T-helper 17 cell (primary cell): ENCODE measurements around the gene AADAT. TPM values are rescaled to one million over a fixed set of nuclear protein-coding genes. Genes with fewer than 3 reads are reported as not detected.

Source experiments
- ATAC-seq: fragments of 150-1000 bp; cut with Tn5 transposase; 2 replicates; pipeline ENCODE4 v1.10.0; 2021; ENCODE audit warnings: mild to moderate bottlenecking, moderate library complexity
- DNase-seq, 3 donors: peaks; one replicate each; pipeline versions ENCODE4 v3.0.0 to v3.0.0-alpha.2; 2020 to 2021
- H3K9me3 ChIP-seq: one replicate; pipeline ENCODE4 v1.7.0; 2013; ENCODE audit warnings: low read length, mild to moderate bottlenecking; ENCODE audit not compliant: control insufficient read depth, poor library complexity, severe bottlenecking
- H3K27ac Mint-ChIP-seq: one replicate; pipeline ENCODE4 v1.8.0; 2022; ENCODE audit warnings: mild to moderate bottlenecking, moderate library complexity, mixed read lengths
- H3K27me3 Mint-ChIP-seq: one replicate; pipeline ENCODE4 v1.8.0; 2022; ENCODE audit warnings: mixed read lengths
- H3K36me3 Mint-ChIP-seq: one replicate; pipeline ENCODE4 v1.8.0; 2022; ENCODE audit warnings: low read depth, mixed read lengths
- H3K4me1 Mint-ChIP-seq: one replicate; pipeline ENCODE4 v1.8.0; 2022; ENCODE audit warnings: mild to moderate bottlenecking, mixed read lengths
- H3K4me3 Mint-ChIP-seq: one replicate; pipeline ENCODE4 v1.8.0; 2022; ENCODE audit warnings: mild to moderate bottlenecking, moderate library complexity, mixed read lengths
- total RNA-seq, 4 donors: library from RNA in 2 of 4; stranded (reverse) in 2 of 4; gene quantifications; one replicate each; pipeline ENCODE4 v1.2.3 and lab custom pipeline; 2022 to 2026

Gene AADAT
- total RNA-seq, 2 donors from 2014 or later: not detected

DNA sequence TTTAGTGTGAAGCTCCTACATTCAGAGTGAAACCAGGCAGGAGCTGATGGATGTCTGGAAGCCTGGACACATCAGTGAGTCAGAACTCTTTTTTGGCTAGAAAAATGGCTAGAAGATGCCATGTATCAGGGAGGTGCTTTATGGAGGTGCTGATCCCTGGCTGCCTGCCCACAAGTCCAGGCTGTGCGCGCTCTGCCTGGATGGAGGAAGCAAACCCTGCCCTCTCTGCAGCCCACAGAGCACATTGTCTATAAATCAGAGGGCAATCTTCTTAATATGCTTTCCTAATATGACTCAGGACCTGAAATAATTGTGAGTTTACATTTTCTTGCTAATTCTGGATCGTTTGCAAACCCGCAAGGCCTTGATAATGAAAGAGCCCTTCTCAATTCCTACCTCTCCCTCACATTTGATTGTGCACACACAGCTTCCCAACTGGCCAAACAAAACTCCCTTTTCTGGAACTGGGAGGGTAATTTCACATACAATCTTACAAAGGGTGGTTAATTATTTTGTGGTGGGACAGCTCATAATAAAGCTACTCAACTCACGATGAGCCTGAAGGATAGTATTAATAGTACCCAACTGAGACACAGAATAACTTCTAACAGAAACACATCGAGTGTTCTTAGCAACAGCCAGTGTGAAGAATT, 75.3 kb downstream of the AADAT start:
- Mint-ChIP-seq H3K4me1 (peaks cover 6% of the 10 kb centered on the region), H3K4me3 (no peak overlapping the region), H3K27me3 (peaks cover 5% of the 10 kb centered on the region), H3K27ac (peak overlapping the region; percentile 11), H3K36me3 (peaks cover 2% of the 10 kb centered on the region)
- DNase-seq (no peak), ATAC-seq (no peak)
- H3K9me3 ChIP-seq: no peaks in the 10 kb centered on the region

DNA sequence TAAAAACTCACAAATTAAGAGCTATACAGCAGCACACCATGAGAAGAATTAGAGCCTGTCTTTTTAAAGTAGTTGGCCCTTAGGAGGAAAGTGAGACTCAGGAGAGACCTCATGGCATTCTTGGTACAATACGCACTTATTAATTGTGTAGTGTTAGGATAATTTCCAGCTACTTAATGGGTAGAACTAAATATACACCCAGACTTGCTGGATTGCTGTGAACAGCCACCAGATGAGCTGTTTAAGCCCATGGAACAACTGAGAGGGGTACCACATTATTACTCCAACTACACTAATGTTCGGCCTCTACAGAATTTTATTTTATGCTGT, 77.2 kb downstream of the AADAT start:
- Mint-ChIP-seq H3K4me3 (no peak overlapping the region), H3K27ac (no peak overlapping the region), H3K27me3 (peaks cover 6% of the 10 kb centered on the region), H3K4me1 (peaks cover 11% of the 10 kb centered on the region), H3K36me3 (peaks cover 2% of the 10 kb centered on the region)
- no peak for DNase-seq
- no peaks in the 10 kb centered on the region for H3K9me3 ChIP-seq
- no peak for ATAC-seq

DNA sequence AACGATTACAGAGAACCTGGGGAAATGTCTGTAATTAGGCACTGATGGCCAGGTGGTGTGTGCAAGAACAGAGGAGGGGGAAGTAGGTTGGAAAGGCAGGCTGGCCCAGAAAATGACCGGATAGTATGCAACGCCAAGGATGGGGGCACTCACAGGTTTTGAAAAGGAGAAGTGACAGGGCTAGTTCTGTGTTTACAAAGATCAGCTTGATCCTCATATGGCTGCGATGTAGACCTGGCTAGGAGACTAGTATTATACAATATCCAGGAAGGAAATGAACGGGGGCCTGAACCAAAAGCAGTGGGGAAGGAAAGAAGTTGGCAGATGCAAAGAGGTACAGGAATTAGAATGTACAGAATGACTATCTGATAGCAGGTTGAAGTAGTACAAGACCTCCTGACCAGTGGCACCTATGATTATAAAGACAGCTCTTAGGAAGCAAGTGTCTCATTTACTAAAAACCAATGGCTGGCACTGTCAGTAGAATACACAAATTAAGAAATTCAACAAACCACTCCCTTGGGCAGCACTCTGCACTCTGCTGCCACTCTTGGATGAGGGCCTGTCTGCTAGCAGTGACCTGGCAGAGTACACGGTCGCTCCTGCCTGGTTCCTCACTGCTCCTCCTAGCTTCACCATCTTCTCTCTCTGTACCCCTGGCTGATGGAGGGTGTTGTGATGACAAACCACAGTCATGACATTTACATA, 77.7 kb downstream of the AADAT start:
- DNase-seq (no peak), ATAC-seq (no peak)
- Mint-ChIP-seq H3K4me1 (peaks cover 11% of the 10 kb centered on the region), H3K4me3 (no peak overlapping the region), H3K36me3 (peaks cover 2% of the 10 kb centered on the region), H3K27me3 (peaks cover 6% of the 10 kb centered on the region), H3K27ac (no peak overlapping the region)
- H3K9me3 ChIP-seq: no peaks in the 10 kb centered on the region

Other genes with a start within 250 kb of the AADAT start
- gene MFAP3L, start 63.6 kb downstream of the AADAT start, total RNA-seq: 10 to 100 TPM in 1 of 2 donors, 1 to 10 TPM in 1; 3.1 to 47.0 TPM